Cerebellar cortex (tissue), 1 donor: ENCODE measurements around the gene VEZT.
A peak's percentile ranks its signal among the peaks of the same experiment; 100 is the strongest.

Experiments used
- DNase-seq: peaks from one replicate; pipeline ENCODE4 v3.0.0-alpha.2; 2015; ENCODE audit warnings: low spot score

Gene VEZT

DNA sequence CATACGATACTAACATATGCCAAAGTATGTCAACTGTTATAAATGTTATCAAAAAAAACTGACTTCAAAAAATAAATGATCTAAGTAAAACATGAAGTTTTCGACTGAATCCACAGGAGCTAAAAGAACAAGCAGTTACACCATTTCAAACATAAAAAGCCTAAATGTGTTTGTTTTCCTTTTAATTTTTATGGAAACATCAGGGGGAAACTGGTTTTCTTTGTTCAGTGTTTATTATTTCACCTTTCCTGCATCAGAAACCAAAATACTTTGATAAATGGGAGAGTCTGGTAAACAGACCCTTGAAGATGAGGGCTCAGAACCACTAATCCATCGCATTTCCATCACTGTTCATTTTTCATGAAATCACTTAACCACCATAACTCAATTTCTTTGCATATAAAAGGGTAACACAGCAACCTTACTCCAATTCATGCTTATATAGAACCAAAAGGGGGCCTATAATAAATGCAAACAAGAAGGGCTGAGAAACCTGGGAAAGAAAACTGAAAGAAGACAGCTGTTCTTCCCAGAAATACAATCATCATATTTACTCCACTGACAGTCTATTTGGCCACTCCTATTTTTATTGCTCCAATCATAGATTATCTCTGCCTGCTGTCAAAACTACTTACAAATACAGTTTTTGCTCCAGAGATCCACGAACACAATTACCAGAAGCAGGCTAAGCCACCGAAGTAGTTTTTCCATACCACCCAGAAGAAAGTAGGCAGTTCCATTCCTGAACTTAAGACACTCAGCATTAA is 17.3 kb upstream of the VEZT start:
- no peak for DNase-seq

- no peak for DNase-seq
Observed at GRCh38 chr12:95201056-95201670, 16.4 kb upstream of the VEZT start.

DNA sequence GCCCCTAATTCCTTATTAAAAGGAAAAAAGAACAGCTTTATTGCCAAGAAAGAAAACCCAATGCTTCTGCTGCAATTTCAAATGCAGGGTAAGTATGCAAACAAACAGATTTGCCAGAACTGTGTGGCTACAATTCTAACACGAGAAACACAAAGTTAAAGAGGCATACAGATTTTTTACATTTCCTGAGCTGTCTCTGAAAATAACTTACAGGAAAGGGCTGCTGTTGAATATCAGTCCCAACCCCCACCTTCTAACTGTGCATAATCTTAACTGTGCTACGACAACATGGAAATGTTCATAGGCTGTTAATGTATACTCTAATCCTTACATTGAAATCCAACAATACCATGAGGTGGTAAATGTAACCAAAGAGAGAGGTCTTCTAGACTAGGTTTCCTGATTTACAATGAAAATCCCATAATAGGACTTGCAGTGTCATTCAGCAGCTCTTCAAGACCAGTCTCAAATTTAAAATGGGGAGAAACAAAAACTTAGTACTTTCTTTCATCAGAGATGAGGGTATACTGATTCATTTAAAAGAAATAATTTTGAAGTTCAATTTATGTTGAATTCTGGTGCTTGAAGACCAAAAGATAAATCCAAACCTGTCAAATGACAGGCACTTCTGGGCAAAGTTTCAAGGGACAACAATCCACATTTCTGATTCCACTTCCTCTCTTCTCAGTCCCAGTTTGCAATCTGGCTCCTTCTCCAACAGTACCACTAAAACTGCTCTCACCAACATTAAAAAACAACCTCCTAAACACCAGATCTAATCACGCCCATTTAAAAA is 14.7 kb upstream of the VEZT start:
- DNase-seq: no peak

DNA sequence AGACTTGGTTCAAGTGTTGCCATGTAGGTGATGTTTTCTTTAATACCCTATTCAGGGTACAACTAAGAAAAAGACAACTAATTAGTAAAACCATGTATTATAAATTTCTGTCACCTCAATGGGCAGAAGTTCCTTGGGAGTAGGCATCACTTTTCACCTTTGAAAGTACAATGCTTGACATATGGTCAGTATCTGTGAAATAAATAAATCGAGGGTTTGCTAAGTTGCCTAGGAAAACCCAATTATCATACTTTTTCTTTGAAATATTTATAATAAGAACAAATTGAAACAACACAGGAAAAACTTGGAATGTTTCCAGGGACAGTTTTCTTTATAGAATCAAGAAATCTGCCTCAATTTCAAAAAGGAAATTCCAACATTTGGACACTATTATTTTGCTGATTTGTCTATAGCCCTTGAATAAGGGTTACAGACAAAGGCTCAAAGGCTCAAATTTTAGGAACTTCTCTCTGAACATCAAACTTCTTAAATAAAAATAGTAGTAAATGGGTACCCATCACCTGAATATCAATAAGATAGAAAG is 14.0 kb upstream of the VEZT start:
- DNase-seq: no peak

DNA sequence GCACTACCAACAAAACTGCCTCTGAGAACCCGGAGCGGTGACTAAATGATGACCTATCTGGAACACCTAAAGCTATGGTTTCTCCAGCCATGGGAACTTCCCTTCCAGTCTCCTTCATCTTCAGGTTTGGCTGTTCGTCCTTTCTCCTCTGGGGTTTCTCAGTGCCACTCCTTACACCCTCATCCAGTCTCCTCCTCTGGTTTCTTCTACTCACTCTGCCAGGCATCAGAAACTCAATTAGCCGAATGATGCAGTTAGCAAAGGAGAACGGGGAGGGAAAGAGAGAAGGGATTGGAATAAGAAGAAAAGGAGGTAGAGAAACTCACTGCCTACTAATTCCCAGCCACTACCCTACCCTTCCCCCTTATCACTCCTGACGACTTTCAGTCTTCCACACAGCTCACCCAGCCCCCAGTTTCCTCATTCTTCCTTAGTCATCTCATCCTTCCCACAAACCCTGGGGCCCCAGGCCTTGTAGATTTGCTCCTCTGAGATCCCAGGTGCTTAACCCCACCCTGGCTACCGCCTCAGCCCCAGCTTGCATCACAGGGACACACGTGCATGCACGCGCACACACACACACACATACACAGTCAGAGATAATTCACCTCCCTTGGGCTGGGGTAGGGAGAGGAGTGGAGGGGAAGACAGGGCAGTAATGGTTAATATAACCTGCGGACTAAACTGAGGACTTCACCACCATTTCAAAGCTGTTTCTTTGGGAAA is 13.3 kb upstream of the VEZT start:
- no peak for DNase-seq

- DNase-seq: no peak
Observed at GRCh38 chr12:95205016-95205624, 12.5 kb upstream of the VEZT start.

DNA sequence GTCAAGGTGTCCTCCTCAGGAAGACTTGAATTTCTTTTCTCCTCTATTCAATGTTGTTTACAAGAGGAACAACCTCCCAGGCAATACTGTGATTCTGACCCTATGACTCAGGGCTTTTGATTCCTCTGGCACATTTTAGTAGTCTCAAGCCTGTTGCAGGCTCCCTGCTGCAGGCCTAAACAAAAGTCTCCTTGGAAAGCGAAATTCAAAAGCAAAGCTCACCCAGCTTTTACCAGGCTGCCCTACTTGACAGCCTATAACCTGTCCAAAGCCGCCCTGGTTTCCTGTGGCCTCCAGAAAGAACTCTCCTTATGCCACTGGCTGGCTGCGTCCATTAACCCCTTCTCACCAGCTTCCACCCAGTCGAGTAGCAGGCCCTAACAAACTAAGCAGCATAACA is 11.9 kb upstream of the VEZT start:
- peak; percentile 25 for DNase-seq

GRCh38 chr12:95206916-95207315 is 10.7 kb upstream of the VEZT start:
- no peak for DNase-seq

DNA sequence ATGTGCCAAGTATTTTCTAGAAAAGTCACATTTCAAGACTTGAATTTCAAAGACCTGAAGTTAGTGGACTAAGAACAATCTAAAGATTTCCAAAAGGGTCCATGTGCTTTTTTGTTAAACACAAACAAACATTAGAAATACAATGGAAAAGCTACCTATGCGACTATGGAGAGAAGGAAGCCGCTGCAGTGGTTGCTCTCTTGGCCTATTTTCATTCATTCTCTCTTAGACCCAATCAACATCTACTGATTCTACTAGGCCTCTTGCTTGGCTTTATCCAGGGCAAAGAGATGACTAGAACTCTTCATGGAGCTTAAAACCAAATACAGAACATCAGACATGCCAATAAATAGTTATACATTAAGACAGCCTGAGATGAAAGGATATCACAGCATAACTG is 10.2 kb upstream of the VEZT start:
- no peak for DNase-seq

DNA sequence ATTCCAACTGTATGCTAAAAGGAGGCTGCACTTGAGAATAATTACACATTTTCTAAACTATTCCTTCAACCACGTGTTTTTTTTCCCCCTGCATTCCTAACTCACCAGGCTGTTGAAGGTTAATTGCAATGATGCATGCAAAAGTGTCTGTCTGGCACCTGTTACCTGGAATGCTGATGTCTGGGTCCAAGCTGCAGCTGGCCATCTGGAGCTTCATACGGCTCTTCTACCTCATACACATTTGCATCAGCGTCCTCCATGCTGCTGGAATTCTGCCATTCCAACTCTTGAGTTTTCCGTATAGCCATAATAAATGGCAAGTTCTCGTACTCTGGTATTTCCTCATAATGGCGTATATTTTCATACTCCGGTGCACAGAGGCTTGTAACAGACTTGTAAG is 8.9 kb upstream of the VEZT start:
- no peak for DNase-seq

- no peak for DNase-seq
Observed at GRCh38 chr12:95212586-95212985, 5.0 kb upstream of the VEZT start.

- no peak for DNase-seq
Observed at GRCh38 chr12:95213119-95213518, 4.5 kb upstream of the VEZT start.

DNA sequence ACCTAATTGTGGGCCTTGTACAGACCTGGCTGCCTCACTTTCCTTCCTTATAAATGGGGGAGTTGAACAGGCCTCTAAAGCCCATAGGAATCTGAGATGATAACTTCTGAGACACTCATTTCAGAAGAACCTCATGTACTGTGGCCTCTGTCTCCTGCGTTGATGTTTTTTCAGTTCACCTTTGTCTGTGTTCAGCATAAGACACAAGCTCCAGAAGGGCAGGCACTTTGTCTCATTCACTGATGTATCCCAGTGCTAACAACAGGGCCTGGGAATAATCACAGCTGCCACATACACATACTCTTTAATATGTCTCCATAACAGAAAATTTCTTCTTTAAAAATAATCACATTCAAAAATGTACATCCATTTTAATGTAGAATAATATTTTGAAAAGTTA is 3.7 kb upstream of the VEZT start:
- no peak for DNase-seq

GRCh38 chr12:95214466-95214865 is 3.1 kb upstream of the VEZT start:
- DNase-seq: no peak

GRCh38 chr12:95215949-95216348 is 1.7 kb upstream of the VEZT start:
- peak; percentile 35 for DNase-seq

GRCh38 chr12:95216711-95217376 is 763 bp upstream of the VEZT start:
- peak; percentile 52 for DNase-seq

DNA sequence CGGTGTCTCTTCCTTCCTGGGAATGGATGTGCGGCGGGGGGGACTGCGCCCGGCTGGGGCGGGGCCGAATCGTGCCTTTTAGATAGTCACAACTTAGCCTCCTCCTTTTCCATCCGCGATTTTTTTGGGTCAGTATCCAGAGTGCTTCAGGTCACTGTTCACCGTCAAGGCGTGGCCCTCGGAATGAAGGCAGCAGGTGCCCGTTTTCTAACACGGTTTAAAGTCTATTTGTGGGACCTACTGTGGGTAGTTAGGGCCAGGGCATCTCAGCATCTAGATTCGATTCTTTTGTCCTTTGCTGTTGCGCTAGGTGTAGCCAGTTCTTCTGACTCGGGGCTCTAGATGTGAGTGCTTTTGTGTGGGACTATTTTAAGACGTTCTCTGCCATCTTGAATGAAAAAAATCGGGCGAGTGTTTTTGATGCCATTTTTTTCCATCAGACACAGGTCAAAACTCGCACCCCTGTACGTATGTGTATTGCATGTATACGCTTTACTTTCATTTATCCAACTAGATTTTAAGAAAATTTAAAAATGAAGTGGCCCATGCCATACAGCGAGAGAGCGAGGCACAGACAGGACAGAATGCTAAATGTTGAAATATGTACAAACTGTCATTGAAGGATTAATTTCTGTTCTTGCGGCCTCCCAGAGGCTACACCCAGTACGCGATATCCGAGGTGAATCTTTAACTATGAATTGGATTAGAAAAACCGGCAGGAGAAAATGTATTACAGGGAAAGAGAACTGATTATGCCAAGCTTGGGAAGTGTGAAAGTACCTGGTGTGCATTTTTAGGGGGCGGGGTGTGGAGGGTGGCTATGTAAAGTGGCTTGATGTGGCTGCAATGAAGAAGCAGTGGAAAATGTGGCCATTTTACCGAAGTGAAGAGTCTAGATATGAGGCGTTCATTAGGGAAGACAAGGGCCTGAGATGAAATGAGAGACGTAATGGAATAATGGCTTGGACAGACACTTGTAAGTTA is 835 bp downstream of the VEZT start:
- DNase-seq: peak; percentile 75

DNA sequence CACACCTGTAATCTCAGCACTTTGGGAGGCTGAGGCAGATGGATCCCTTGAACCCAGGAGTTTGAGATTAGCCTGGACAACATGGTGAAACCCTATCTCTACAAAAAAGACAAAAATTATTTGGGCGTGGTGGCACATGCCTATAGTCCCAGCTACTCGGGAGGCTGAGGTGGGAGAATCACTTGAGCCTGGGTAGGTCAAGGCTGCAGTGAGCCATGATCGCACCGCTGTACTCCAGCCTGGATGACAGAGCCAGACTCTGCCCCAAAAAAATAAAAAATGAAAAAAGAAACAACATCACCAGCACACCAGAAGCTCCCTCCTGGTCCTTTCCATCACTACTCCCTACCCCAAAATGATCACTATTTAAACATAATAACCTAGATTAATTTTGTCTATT is 2.6 kb downstream of the VEZT start:
- DNase-seq: no peak

GRCh38 chr12:95220726-95221125 is 3.1 kb downstream of the VEZT start:
- no peak for DNase-seq
